SK-N-MC (cell line): ENCODE data around the gene CHMP3.

ENCODE experiments used
- EZH2 ChIP-seq: fragments of 200-600 bp; sonication (generic); IDR thresholded peaks from one replicate; pipeline ENCODE4 v1.6.1; 2017; ENCODE audit warnings: antibody characterized with exemption
- POLR2AphosphoS5 ChIP-seq: IDR thresholded peaks from 2 replicates; pipeline ENCODE4 v1.6.1; 2012; ENCODE audit warnings: mild to moderate bottlenecking, low read depth, low read length, borderline replicate concordance

GRCh38 chr2:86513948-86514660 lies 49.1 kb downstream of the CHMP3 start:
- TF ChIP-seq EZH2 (no peak), POLR2AphosphoS5 (no peak)
